IPS-15b (cell line): ENCODE data around the gene MEIS3.

Experiments
- H3K27me3 ChIP-seq: one replicate; pipeline ENCODE4 v1.6.1; 2013; ENCODE audit warnings: low read length; ENCODE audit not compliant: control insufficient read depth, insufficient read depth
- H3K36me3 ChIP-seq: one replicate; pipeline ENCODE4 v1.6.1; 2013; ENCODE audit warnings: low read length; ENCODE audit not compliant: control insufficient read depth, insufficient read depth
- H3K4me1 ChIP-seq: one replicate; pipeline ENCODE4 v1.6.1; 2013; ENCODE audit warnings: mild to moderate bottlenecking, low read length; ENCODE audit not compliant: control insufficient read depth, insufficient read depth
- H3K4me3 ChIP-seq: one replicate; pipeline ENCODE4 v1.5.1; 2013; ENCODE audit warnings: low read depth, low read length
- H3K9ac ChIP-seq: one replicate; pipeline ENCODE4 v1.6.1; 2013; ENCODE audit warnings: low read depth, mild to moderate bottlenecking, low read length
- H3K9me3 ChIP-seq: one replicate; pipeline ENCODE4 v1.6.1; 2013; ENCODE audit warnings: mild to moderate bottlenecking, low read length; ENCODE audit not compliant: control insufficient read depth, insufficient read depth

MEIS3 gene

DNA sequence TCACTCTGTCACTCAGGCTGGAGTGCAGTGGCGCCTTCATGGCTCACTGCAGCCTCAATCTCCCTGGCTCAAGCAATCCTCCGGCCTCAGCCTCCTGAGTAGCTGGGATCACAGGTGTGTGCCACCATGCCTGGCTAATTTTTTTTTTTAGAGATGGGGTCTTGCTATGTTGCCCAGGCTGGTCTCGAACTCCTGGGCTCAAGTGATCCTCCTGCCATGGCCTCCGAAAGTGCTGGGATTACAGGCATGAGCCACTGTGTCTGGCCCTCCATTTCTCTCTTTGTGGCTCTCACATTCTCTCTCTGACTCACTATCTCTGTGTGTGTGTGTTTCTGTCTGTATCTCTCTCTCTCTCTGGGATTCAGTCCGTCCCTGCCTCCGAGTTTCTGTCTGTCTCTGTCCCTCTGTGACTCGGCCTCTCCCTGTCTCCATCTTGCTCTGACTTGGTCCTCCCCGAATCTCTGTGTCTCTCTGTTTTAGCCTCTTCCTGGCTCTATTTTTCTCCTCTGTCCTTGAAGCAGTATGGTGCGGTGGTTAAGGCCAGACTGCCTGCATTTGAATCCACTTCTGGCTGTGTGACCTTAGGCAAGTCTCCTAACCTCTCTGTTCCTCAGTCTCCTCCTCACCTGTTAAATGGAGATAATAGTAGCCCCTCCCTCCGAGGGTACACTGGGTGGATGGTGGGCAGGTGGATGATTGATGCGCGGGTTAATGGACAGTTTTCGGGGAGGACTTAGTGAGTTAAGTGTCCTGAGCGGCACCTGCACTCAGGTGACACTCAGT lies 11.0 kb downstream of the MEIS3 start:
- no peaks in the 10 kb centered on the region for H3K4me1 ChIP-seq
- no peak overlapping the region for H3K4me3 ChIP-seq
- H3K9ac ChIP-seq: no peak overlapping the region
- H3K27me3 ChIP-seq: no peaks in the 10 kb centered on the region
- H3K36me3 ChIP-seq: no peaks in the 10 kb centered on the region
- H3K9me3 ChIP-seq: no peaks in the 10 kb centered on the region

DNA sequence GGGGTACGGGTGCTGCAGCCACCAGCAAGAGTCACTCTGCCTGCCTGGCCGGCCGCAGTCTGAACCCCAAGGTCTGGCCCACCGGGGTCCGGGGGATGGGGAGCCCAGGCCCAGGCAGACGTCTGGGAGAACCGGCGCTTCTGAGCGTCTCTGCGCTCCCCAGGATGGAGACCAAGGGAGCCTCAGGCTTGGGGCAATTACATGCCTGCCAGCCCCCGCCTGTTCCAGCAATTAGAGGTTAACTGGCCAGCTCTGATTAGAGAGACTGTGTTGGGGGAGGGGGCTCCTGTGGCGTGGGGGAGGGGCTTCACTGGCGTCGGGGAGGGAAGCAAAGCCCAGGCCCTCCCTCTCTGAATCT lies 11.9 kb downstream of the MEIS3 start:
- no peaks in the 10 kb centered on the region for H3K36me3 ChIP-seq
- H3K9me3 ChIP-seq: no peaks in the 10 kb centered on the region
- no peaks in the 10 kb centered on the region for H3K27me3 ChIP-seq
- H3K4me1 ChIP-seq: no peaks in the 10 kb centered on the region
- no peak overlapping the region for H3K9ac ChIP-seq
- H3K4me3 ChIP-seq: peak overlapping the region; percentile 52

DNA sequence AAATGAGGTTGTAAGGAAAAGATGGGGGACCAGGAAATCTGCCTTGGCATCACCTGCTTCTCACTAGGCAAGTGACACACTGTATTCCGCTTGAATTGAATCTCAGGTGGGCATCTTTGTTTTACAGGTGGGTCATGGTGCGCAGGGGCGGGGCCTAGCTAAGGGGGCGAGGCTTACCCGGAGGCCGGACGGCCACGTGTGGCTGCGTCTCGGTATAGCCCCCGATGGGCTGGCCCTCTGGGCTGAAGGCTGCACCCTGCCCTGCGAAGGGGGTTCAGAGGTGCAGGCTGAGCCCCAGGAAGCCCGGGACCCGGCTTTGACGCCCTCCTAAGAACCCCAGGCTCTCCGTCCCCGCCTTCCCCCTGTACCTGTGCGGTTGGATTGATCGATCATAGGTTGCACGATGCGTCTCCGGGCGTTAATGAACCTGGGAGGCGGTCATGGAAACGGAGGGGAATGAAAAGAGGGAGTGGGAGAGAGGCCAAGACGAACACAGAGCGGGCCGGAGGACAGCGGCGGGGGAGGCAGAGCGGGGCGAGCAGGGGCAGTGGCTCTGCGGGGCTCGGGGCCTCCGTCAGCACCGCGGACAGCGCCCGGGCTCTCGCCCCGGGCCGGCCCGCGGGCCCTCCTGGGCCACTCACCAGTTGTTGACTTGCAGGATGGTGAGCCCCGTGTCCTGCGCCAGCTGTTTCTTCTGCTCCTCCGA lies 12.5 kb downstream of the MEIS3 start:
- Histone ChIP-seq H3K27me3 (no peaks in the 10 kb centered on the region), H3K4me1 (no peaks in the 10 kb centered on the region), H3K36me3 (no peaks in the 10 kb centered on the region), H3K9me3 (no peaks in the 10 kb centered on the region), H3K4me3 (peak overlapping the region; percentile 52), H3K9ac (no peak overlapping the region)

DNA sequence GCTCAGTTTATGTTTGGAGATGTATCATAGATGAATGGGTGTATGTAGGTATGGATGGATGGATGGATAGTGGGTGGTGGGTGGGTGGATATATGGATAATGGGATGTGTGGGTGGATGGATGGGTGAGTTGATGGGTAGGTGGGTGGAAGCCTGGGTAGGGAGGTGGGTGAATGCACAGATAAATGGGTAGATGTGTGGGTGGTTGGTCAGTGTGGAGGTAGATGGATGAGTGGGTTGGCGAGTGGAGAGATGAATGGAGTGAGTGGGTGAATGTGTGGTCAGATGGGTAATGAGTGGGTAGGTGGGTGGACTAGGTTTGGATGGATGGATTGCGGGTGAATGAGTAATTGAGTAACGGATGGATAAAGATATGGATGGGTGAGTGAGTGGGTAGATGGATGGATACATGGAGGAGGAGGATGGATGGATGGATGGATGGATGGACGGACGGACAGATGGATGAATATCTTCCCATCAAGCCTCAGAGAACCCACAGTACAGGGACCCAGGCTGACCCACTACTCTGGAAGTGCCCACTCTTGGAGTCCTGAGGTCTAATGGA lies 13.4 kb downstream of the MEIS3 start:
- no peaks in the 10 kb centered on the region for H3K27me3 ChIP-seq

DNA sequence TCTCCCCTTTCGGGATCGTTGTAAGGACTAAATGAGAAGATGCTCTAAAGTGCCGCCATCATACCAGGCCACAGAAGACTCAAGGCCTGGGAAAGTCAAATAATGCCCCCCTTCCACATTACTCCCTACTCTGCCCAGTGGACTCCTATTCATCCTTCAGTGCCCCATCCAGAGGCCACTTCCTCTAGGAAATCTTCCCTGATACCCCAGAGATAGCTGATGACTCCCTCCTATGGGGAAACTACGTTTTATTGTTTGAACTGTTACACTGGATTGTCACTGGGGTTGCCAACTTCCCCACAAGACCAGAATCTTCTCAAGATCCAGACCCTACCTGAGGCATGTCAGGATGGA lies 14.2 kb downstream of the MEIS3 start:
- Histone ChIP-seq H3K9ac (no peak overlapping the region), H3K9me3 (no peaks in the 10 kb centered on the region), H3K36me3 (no peaks in the 10 kb centered on the region), H3K4me3 (no peak overlapping the region), H3K27me3 (no peaks in the 10 kb centered on the region), H3K4me1 (no peaks in the 10 kb centered on the region)

More for the DNA sequence above, 13.4 kb downstream of the MEIS3 start:
- no peak overlapping the region for H3K4me3 ChIP-seq
- H3K36me3 ChIP-seq: no peaks in the 10 kb centered on the region
- H3K9me3 ChIP-seq: no peaks in the 10 kb centered on the region
- no peak overlapping the region for H3K9ac ChIP-seq
- H3K4me1 ChIP-seq: no peaks in the 10 kb centered on the region

DNA sequence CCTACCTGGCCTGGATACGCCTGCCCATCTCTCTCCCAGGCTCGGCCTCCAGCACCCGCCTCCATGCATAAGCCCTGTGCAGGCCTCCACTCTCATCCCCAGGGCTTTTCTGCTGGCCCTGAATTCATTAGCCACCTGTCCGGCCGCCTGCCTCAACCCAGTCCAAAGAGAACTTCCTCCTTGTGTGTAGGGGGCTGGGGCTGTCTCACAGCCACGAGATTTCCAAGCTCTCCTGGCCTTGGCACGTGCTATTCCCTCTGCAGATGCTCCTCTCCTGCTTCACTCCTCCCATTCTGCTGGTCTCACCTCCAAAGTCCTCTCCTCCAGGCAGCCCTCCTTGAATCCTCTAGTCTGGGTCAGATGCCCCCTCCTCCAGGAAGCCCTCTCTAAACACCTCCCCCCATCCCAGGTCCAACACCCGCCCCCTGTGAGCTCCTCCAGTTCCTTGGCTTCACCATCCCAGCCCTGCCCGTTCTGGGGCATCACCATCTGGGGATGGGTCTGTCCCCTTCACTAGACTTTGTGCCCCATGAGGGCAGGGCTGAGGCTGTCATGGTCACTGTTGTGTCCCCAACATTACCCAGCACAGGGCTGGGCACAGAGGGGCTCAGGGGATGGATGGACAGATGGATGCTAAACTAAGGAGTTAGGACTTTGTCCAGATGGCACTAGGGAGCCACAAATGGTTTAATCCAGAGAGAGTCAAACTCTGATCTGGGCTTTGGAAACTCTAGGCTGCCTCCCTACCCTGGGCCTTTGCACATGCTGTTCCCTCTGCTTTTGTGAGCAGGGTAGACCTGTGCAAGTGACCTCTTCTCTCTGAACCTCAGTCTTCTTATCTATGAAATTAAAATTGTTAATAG lies 14.8 kb downstream of the MEIS3 start:
- no peaks in the 10 kb centered on the region for H3K36me3 ChIP-seq
- no peaks in the 10 kb centered on the region for H3K9me3 ChIP-seq
- H3K9ac ChIP-seq: no peak overlapping the region
- H3K4me1 ChIP-seq: no peaks in the 10 kb centered on the region
- no peaks in the 10 kb centered on the region for H3K27me3 ChIP-seq
- no peak overlapping the region for H3K4me3 ChIP-seq

DNA sequence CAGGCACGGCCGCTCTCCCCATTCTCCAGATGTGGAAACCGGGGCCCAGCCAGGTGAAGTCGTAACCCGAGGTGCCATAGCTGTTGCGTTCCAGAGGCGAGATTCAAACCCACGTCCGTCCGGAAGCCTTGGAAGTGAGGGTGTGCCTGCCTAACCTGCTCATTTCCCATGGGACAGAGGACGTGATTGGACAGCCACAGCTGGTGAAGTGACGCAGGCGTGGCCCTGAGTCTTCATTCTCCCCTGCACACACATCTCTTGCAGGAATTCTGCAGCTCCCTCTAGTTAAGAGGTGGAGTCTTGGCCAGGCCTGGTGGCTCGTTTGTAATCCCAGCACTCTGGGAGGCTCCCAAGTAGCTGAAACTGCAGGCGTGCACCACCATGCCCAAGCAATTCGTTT lies 16.8 kb downstream of the MEIS3 start:
- peaks cover 6% of the 10 kb centered on the region for H3K4me1 ChIP-seq
- no peak overlapping the region for H3K4me3 ChIP-seq
- H3K9ac ChIP-seq: no peak overlapping the region
- H3K27me3 ChIP-seq: no peaks in the 10 kb centered on the region
- no peaks in the 10 kb centered on the region for H3K9me3 ChIP-seq
- no peaks in the 10 kb centered on the region for H3K36me3 ChIP-seq

DNA sequence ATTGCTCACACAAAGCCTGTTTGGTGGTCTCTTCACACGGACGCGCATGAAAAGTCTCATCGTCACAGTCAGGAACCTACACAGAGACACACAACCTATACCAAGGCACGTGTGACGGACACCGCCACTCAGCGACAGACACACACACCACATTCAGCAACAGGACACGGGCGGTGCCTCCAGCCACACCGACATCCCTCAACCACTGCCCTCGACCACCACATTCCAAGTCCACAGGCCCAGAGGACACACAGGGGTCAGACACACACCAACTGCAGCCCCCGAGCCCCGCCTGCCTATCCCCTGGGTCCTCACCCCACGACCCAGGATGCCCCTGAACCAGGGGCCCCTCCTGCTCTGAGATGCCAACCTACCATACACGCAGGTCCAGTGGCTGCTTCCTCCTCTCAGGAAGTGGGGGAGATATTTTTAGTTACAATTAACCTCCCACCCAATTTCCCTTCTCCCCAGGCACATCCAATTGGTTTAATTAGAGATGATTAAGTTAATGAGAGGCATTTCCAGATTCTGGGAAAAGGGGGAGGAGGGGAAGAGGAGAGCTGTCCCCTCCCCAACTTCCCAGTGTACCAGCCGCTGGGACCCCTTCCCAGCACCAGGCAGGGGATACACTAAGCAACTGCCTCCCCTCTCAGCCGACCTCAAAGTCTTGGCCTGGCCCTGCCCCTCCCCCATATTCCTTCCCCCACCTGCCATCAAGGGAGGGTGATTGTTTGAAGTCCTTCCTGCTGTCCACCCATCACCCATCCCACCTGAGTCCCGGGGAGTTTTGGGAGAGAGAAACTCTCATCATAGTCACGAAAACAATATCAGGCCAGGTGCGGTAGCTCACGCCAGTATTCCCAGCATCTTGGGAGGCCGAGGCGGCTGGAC lies 20.4 kb downstream of the MEIS3 start:
- Histone ChIP-seq H3K27me3 (no peaks in the 10 kb centered on the region), H3K9me3 (no peaks in the 10 kb centered on the region), H3K4me1 (peaks cover 6% of the 10 kb centered on the region), H3K9ac (no peak overlapping the region), H3K36me3 (no peaks in the 10 kb centered on the region), H3K4me3 (no peak overlapping the region)

DNA sequence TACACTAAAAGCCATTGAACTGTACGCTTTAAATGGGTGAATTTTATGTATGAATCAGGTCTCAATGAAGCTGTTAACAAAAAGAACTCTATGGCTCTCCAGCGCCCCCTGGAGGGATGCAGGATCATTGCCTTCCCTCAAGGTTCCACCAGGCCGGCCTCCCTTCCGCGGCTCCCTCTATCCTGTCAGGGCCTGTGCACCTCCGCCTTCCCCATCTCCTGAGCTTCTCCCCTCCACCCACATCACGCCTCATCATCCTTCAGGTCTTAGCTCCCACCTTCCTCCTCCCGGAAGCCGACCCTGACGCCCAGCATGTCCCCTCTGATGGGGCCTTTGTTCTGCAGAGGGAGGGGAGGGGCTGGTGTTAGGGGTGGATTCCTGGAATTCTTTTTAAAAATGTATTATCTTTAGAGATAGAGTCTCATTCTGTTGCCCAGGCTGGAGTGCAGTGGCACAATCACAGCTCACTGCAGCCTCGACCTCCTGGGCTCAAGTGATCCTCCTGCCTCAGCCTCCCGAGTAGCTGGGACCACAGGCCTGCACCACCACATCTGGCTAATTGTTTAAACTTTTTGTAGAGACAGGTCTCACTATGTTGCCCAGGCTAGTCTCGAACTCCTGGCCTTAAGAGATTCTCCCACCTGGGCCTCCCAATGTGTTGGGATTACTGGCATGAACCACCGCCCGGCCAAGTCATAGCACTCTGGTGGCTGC lies 27.7 kb downstream of the MEIS3 start:
- H3K9ac ChIP-seq: no peak overlapping the region
- no peaks in the 10 kb centered on the region for H3K9me3 ChIP-seq
- H3K4me3 ChIP-seq: no peak overlapping the region
- no peaks in the 10 kb centered on the region for H3K27me3 ChIP-seq
- no peaks in the 10 kb centered on the region for H3K4me1 ChIP-seq
- H3K36me3 ChIP-seq: no peaks in the 10 kb centered on the region

DNA sequence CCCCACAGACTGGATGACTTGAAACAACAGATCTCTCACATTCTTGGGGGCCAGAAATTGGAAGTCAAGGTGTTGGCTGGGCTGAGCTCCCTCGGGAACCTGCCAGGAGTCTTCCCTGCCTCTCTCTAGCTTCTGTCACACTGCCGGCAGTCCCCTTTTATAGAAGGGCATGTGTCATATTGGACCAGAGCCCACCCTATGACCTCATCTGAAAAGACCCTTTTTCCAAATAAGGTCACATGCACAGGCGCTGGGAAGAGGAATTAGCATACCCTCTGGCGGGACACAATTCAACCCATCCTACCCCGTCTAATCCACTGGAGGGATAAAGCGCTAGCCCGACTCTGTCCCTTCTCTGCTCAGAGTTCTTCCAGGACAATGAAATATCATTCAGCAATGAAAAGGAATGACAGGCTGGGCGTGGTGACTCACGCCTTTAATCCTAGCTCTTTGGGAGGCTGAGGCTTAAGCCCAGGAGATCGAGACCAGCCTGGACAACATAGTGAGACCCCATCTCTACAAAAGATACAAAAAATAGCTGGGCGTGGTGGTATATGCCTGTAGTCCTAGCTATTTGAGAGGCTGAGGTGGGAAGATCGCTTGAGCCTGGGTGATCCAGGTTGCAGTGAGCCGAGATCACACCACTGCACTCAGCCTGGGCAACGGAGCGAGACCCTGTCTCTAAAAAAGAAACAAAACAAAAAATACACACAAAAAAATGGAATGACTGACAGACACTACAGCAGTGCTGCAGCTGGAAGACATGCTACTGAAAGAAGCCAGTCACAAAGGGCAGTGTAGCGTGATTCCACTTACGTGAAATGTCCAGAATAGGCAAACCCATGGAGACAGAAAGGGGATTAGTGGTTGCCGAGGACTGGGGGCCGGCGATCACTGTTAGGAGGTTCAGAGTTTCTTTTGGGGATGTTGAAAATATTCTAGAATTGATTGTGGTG lies 28.5 kb downstream of the MEIS3 start:
- Histone ChIP-seq H3K9ac (no peak overlapping the region), H3K9me3 (no peaks in the 10 kb centered on the region), H3K36me3 (no peaks in the 10 kb centered on the region), H3K4me1 (peaks cover 2% of the 10 kb centered on the region), H3K27me3 (no peaks in the 10 kb centered on the region), H3K4me3 (no peak overlapping the region)
